Osteoblast (primary cell): ENCODE results near the gene ITIH4. TPM values are rescaled to one million over a fixed set of nuclear protein-coding genes. Genes with fewer than 3 reads are reported as not detected.

Experiments used
- DNase-seq: peaks from one replicate; pipeline ENCODE4 v3.0.0; 2011; ENCODE audit warnings: low spot score, mixed read lengths; ENCODE audit not compliant: insufficient read length; ENCODE audit errors: missing footprints
- H2AFZ ChIP-seq: 2 replicates; pipeline ENCODE4 v1.6.0; 2011; ENCODE audit warnings: mild to moderate bottlenecking, low read length
- H3K27ac ChIP-seq: 2 replicates; pipeline ENCODE4 v1.5.1; 2011; ENCODE audit warnings: mild to moderate bottlenecking, low read depth, low read length, moderate library complexity
- H3K27me3 ChIP-seq: 2 replicates; pipeline ENCODE4 v1.6.0; 2012; ENCODE audit warnings: mild to moderate bottlenecking, control low read depth, inconsistent platforms, low read length, moderate library complexity; ENCODE audit not compliant: insufficient read depth
- H3K36me3 ChIP-seq: 2 replicates; pipeline ENCODE4 v1.5.1; 2011; ENCODE audit warnings: mild to moderate bottlenecking, low read length, control low read depth, moderate library complexity; ENCODE audit not compliant: insufficient read depth
- H3K4me1 ChIP-seq: 2 replicates; pipeline ENCODE4 v1.5.1; 2011; ENCODE audit warnings: mild to moderate bottlenecking, low read length, control low read depth, moderate library complexity; ENCODE audit not compliant: insufficient read depth
- H3K4me2 ChIP-seq: 2 replicates; pipeline ENCODE4 v1.6.0; 2011; ENCODE audit warnings: mild to moderate bottlenecking, low read length; ENCODE audit not compliant: insufficient read depth
- H3K4me3 ChIP-seq: fragments of 200-600 bp; sonication (generic); 3 replicates; pipeline ENCODE4 v1.5.1; 2012; ENCODE audit warnings: mild to moderate bottlenecking, low read length, inconsistent platforms; ENCODE audit not compliant: insufficient read depth
- H3K79me2 ChIP-seq: 2 replicates; pipeline ENCODE4 v1.6.0; 2012; ENCODE audit warnings: mild to moderate bottlenecking, low read length, control low read depth, inconsistent platforms; ENCODE audit not compliant: insufficient read depth
- H3K9me3 ChIP-seq: 2 replicates; pipeline ENCODE4 v1.5.1; 2011; ENCODE audit warnings: low read depth, low read length, control low read depth
- H4K20me1 ChIP-seq: 2 replicates; pipeline ENCODE4 v1.6.0; 2012; ENCODE audit warnings: mild to moderate bottlenecking, low read length, control low read depth; ENCODE audit not compliant: insufficient read depth
- total RNA-seq: library from RNA; depleted of rRNA; stranded (reverse); fragments of >200 nt; gene quantifications from 2 replicates; pipeline ENCODE4 v1.2.3, GENCODE V29; 2012
- TF ChIP-seq, protein P1 (sequence below): IDR thresholded peaks from 2 replicates; pipeline ENCODE4 v1.5.1; 2011; ENCODE audit warnings: mild to moderate bottlenecking, low read depth, low read length, moderate library complexity; ENCODE audit errors: extremely low read depth

ITIH4 gene
- total RNA-seq, 1 donor, result 2.5 TPM

DNA sequence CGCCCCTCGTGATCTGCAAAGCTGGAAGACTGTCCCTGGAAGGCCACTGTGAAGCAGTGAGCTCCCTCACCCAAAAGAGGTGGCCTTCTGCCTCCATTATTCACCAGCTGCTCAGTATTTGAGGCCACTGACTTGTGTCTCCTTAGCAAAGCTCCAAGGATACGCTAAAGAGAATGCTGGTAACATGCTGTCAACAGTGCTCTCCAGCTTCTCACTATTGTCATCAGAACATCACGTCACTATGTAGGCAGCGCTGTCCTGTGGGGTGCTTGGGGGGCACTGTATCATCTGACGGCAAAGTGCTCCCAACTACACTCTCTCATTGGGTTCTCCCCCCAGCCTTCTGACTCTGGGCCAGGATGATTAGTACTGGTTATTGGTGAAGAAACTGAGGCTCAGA is 14.3 kb downstream of the ITIH4 start:
- no peaks in the 10 kb centered on the region for H4K20me1 ChIP-seq
- H3K27me3 ChIP-seq, result no peaks in the 10 kb centered on the region
- no peak for DNase-seq
- H3K79me2 ChIP-seq, result no peaks in the 10 kb centered on the region
- no peaks in the 10 kb centered on the region for H3K4me1 ChIP-seq
- H2AFZ ChIP-seq, result no peak overlapping the region
- TF ChIP-seq, protein P1, sequence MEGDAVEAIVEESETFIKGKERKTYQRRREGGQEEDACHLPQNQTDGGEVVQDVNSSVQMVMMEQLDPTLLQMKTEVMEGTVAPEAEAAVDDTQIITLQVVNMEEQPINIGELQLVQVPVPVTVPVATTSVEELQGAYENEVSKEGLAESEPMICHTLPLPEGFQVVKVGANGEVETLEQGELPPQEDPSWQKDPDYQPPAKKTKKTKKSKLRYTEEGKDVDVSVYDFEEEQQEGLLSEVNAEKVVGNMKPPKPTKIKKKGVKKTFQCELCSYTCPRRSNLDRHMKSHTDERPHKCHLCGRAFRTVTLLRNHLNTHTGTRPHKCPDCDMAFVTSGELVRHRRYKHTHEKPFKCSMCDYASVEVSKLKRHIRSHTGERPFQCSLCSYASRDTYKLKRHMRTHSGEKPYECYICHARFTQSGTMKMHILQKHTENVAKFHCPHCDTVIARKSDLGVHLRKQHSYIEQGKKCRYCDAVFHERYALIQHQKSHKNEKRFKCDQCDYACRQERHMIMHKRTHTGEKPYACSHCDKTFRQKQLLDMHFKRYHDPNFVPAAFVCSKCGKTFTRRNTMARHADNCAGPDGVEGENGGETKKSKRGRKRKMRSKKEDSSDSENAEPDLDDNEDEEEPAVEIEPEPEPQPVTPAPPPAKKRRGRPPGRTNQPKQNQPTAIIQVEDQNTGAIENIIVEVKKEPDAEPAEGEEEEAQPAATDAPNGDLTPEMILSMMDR, result no peak
- no peak overlapping the region for H3K4me3 ChIP-seq
- no peaks in the 10 kb centered on the region for H3K9me3 ChIP-seq
- no peak overlapping the region for H3K4me2 ChIP-seq
- no peak overlapping the region for H3K27ac ChIP-seq
- no peaks in the 10 kb centered on the region for H3K36me3 ChIP-seq

DNA sequence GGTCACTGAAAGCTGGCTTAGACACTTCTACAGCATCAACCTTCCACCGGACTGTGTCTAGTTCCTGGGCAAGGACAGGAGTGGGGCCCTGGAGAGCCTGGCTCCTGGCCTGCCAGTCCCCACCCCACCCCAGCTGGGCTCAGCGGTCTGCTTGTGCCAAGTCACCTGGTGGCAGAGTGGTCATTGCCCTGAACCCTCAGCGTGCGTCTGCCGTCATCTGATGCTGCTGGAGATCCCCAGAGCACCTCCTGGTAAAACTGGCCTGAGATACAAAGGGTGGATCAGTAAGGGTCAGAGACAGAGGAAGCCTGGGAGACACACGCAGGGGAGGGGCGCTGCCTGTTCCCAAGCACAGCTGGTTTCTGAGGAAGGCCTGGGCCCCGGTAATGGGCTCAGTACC is 16.7 kb downstream of the ITIH4 start:
- H3K4me1 ChIP-seq, result no peaks in the 10 kb centered on the region
- H3K9me3 ChIP-seq, result no peaks in the 10 kb centered on the region
- DNase-seq, result no peak
- H3K27me3 ChIP-seq, result peaks cover 6% of the 10 kb centered on the region
- no peak overlapping the region for H3K27ac ChIP-seq
- no peak overlapping the region for H3K4me3 ChIP-seq
- no peaks in the 10 kb centered on the region for H3K36me3 ChIP-seq
- H2AFZ ChIP-seq, result no peak overlapping the region
- no peak overlapping the region for H3K4me2 ChIP-seq
- no peaks in the 10 kb centered on the region for H3K79me2 ChIP-seq
- no peaks in the 10 kb centered on the region for H4K20me1 ChIP-seq
- TF ChIP-seq, protein P1, result no peak

DNA sequence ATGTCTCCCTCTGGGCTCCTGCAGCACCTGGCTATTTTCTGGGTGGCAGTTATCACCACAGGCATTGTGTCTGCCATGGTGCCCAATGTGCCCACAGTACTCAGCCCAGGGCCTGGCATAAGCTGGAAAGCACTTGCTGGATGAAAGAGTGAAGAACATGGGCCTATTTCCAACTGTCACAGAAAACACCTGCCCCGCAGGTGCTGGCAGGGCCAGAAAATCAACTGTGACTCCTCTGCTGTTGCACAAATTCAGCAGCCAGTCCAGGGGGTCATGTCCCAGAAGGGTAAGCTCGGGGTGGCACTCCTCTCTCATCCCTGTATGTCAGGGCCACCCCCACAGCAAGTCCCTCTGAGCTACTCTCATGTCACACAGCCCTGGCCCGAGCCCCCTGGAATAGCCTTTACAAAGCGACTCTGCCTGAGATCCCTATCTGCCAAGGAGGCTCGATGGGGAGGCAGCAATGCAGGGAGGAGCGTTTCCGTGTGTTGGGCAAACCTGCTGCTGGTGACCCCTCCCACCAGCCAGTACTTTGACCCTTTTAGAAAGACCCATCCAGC is 18.9 kb downstream of the ITIH4 start:
- TF ChIP-seq, protein P1, result no peak
- DNase-seq, result no peak

DNA sequence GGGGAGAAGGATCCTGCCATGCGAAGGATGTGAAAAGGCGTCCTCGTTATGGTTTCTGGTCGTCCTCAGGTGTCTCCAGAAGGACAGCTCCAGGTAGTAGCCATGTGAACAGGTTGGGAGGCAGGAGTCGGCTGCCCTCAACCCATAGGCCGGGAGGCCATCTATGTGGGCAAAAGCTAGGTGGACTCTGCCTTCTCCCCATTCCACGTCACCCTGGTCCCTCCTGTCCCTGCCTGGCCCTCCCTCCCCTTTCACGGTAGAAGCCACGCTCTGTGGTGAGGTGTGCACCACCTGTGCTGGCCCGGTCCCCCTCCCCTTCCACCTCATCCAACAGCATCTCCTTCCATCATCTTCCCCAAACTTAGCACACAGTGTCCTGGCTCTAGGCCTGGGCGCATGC is 19.5 kb downstream of the ITIH4 start:
- Histone ChIP-seq H4K20me1 (no peaks in the 10 kb centered on the region), H3K27ac (no peak overlapping the region), H3K4me1 (no peaks in the 10 kb centered on the region), H3K27me3 (peaks cover 11% of the 10 kb centered on the region), H2AFZ (no peak overlapping the region), H3K4me3 (no peak overlapping the region), H3K36me3 (no peaks in the 10 kb centered on the region), H3K79me2 (no peaks in the 10 kb centered on the region), H3K4me2 (no peak overlapping the region), H3K9me3 (no peaks in the 10 kb centered on the region)
- TF ChIP-seq, protein P1, result no peak
- no peak for DNase-seq

More for the DNA sequence above, 18.9 kb downstream of the ITIH4 start:
- H4K20me1 ChIP-seq, result no peaks in the 10 kb centered on the region
- H3K4me1 ChIP-seq, result no peaks in the 10 kb centered on the region
- no peak overlapping the region for H3K27ac ChIP-seq
- no peaks in the 10 kb centered on the region for H3K79me2 ChIP-seq
- no peaks in the 10 kb centered on the region for H3K36me3 ChIP-seq
- no peaks in the 10 kb centered on the region for H3K9me3 ChIP-seq
- peaks cover 11% of the 10 kb centered on the region for H3K27me3 ChIP-seq
- no peak overlapping the region for H3K4me2 ChIP-seq
- no peak overlapping the region for H3K4me3 ChIP-seq
- no peak overlapping the region for H2AFZ ChIP-seq
